Fibroblast of lung (primary cell): ENCODE results near the gene TCERG1L. TPM values are rescaled to one million over a fixed set of nuclear protein-coding genes. Genes with fewer than 3 reads are reported as not detected.

Experiments used
- DNase-seq, 2 donors: peaks; one replicate each; pipeline versions ENCODE4 v3.0.0 to v3.0.0-alpha.2; 2010; ENCODE audit warnings: low read depth in 2 of 2
- H2AFZ ChIP-seq: 2 replicates; pipeline ENCODE4 v1.5.1; 2012; ENCODE audit warnings: low read length, control low read depth, inconsistent platforms
- H3K27ac ChIP-seq: 2 replicates; pipeline ENCODE4 v1.5.1; 2011; ENCODE audit warnings: low read length, control low read depth; ENCODE audit not compliant: insufficient read depth
- H3K27me3 ChIP-seq: 2 replicates; pipeline ENCODE4 v1.5.1; 2011; ENCODE audit warnings: mild to moderate bottlenecking, low read length; ENCODE audit not compliant: control insufficient read depth, insufficient read depth
- H3K36me3 ChIP-seq: 2 replicates; pipeline ENCODE4 v1.5.1; 2011; ENCODE audit warnings: low read length; ENCODE audit not compliant: control insufficient read depth, insufficient read depth
- H3K4me1 ChIP-seq: 2 replicates; pipeline ENCODE4 v1.5.1; 2011; ENCODE audit warnings: low read length; ENCODE audit not compliant: control insufficient read depth, insufficient read depth; ENCODE audit errors: extremely low read depth
- H3K4me2 ChIP-seq: 2 replicates; pipeline ENCODE4 v1.5.1; 2011; ENCODE audit warnings: low read length, control low read depth; ENCODE audit not compliant: insufficient read depth; ENCODE audit errors: extremely low read depth
- H3K4me3 ChIP-seq, 4 experiments: fragments of 200-600 bp in 1 of 4; sonication (generic) in 1 of 4; replicated peaks in 1 of 4; 2 replicates each; pipeline ENCODE4 v1.5.1; 2011 to 2016; ENCODE audit warnings: low read length in 4 of 4, low read depth in 3 of 4, mild to moderate bottlenecking in 3 of 4, control low read depth in 2 of 4, inconsistent platforms in 1 of 4, mixed read lengths in 1 of 4; ENCODE audit not compliant: insufficient read depth in 1 of 4; ENCODE audit errors: control extremely low read depth in 1 of 4
- H3K79me2 ChIP-seq: 2 replicates; pipeline ENCODE4 v1.5.1; 2012; ENCODE audit warnings: mild to moderate bottlenecking, low read length, inconsistent platforms; ENCODE audit not compliant: control insufficient read depth, insufficient read depth
- H3K9ac ChIP-seq: 2 replicates; pipeline ENCODE4 v1.5.1; 2011; ENCODE audit warnings: mild to moderate bottlenecking, low read length, control low read depth; ENCODE audit not compliant: insufficient read depth
- H3K9me3 ChIP-seq: 2 replicates; pipeline ENCODE4 v1.5.1; 2012; ENCODE audit warnings: low read depth, low read length; ENCODE audit not compliant: control insufficient read depth, insufficient read depth
- H4K20me1 ChIP-seq: 2 replicates; pipeline ENCODE4 v1.5.1; 2011; ENCODE audit warnings: low read length; ENCODE audit not compliant: control insufficient read depth, insufficient read depth; ENCODE audit errors: extremely low read depth
- CTCF ChIP-seq, 2 donors: IDR thresholded peaks in 1 of 2; conservative IDR thresholded peaks in 1 of 2; 1 replicate in 1 of 2; 2 replicates in 1 of 2; pipeline ENCODE4 v1.5.1; 2011 to 2012; ENCODE audit warnings: low read length in 2 of 2, control low read depth in 1 of 2, inconsistent platforms in 1 of 2, low read depth in 1 of 2, mild to moderate bottlenecking in 1 of 2
- EZH2 ChIP-seq: IDR thresholded peaks from 2 replicates; pipeline ENCODE4 v1.5.1; 2012; ENCODE audit warnings: low read length, control low read depth, mild to moderate bottlenecking; ENCODE audit errors: missing control alignments
- polyA plus RNA-seq, 2 donors: library from polyadenylated mRNA; depleted of rRNA in 1 of 2; stranded (reverse) in 1 of 2; unstranded in 1 of 2; fragments of >200 nt; gene quantifications; 2 replicates each; pipeline ENCODE4 v1.2.1, GENCODE V29; 2011 to 2012; ENCODE audit warnings: missing spikeins in 1 of 2
- total RNA-seq: library from RNA; depleted of rRNA; stranded (reverse); fragments of >200 nt; gene quantifications from 2 replicates; pipeline ENCODE4 v1.2.1, GENCODE V29; 2014

The TCERG1L gene
- total and polyA plus RNA-seq, 2 donors (not counting 1 experiment from before 2014, with no cell fraction given), result 0.02 TPM; not detected in 1

GRCh38 chr10:131350245-131350644 lies 38.7 kb upstream of the TCERG1L start:
- no peak overlapping the region for H3K9ac ChIP-seq
- no peaks in the 10 kb centered on the region for H3K4me1 ChIP-seq
- no peaks in the 10 kb centered on the region for H3K36me3 ChIP-seq
- H3K27me3 ChIP-seq, result no peaks in the 10 kb centered on the region
- DNase-seq, result no peak
- H4K20me1 ChIP-seq, result no peaks in the 10 kb centered on the region
- TF ChIP-seq EZH2 (no peak), CTCF (conservative IDR thresholded peaks at IDR 0.05 in 1 of 2, IDR thresholded peaks at IDR 0.05 in 1 of 2; ENCODE audit: low read depth in 1 of 2, low read length in 2 of 2) (no peak)
- H3K4me3 ChIP-seq, result no peak overlapping the region
- H3K27ac ChIP-seq, result no peak overlapping the region
- H3K4me2 ChIP-seq, result no peak overlapping the region
- H2AFZ ChIP-seq, result no peak overlapping the region
- no peaks in the 10 kb centered on the region for H3K79me2 ChIP-seq
- H3K9me3 ChIP-seq, result no peaks in the 10 kb centered on the region

DNA sequence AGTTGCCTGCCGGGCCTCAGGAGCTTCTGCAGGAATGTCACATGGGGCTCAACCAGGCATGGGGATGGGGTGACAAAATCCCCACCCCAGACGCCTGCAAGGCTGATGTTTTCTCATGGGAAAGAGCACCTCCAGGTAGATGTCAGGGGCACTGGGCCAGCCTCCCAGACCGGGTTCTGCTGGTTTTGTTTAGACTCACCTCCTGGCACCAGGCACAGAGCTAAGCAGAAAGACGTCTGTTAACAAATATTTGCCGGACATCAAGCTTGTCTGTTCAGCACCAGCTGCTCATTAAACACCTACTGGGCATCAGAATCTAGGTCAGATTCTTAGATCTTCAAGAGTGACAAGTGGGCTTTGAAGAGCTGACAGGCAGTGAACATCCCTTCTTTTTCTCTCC lies 34.9 kb upstream of the TCERG1L start:
- no peak overlapping the region for H2AFZ ChIP-seq
- H3K4me3 ChIP-seq, result no peak overlapping the region
- no peaks in the 10 kb centered on the region for H3K27me3 ChIP-seq
- H3K79me2 ChIP-seq, result no peaks in the 10 kb centered on the region
- no peaks in the 10 kb centered on the region for H3K9me3 ChIP-seq
- no peaks in the 10 kb centered on the region for H4K20me1 ChIP-seq
- no peak for DNase-seq
- H3K9ac ChIP-seq, result no peak overlapping the region
- no peaks in the 10 kb centered on the region for H3K36me3 ChIP-seq
- no peak overlapping the region for H3K27ac ChIP-seq
- H3K4me1 ChIP-seq, result no peaks in the 10 kb centered on the region
- H3K4me2 ChIP-seq, result no peak overlapping the region
- TF ChIP-seq CTCF (conservative IDR thresholded peaks at IDR 0.05 in 1 of 2, IDR thresholded peaks at IDR 0.05 in 1 of 2; ENCODE audit: low read depth in 1 of 2, low read length in 2 of 2), result no peak
- TF ChIP-seq EZH2, result no peak

- Histone ChIP-seq H3K4me1 (no peaks in the 10 kb centered on the region), H3K79me2 (no peaks in the 10 kb centered on the region), H3K4me3 (no peak overlapping the region), H3K27me3 (no peaks in the 10 kb centered on the region), H4K20me1 (no peaks in the 10 kb centered on the region), H3K9ac (no peak overlapping the region), H3K4me2 (no peak overlapping the region), H3K36me3 (no peaks in the 10 kb centered on the region), H3K27ac (no peak overlapping the region), H2AFZ (no peak overlapping the region), H3K9me3 (no peaks in the 10 kb centered on the region)
- TF ChIP-seq CTCF (conservative IDR thresholded peaks at IDR 0.05 in 1 of 2, IDR thresholded peaks at IDR 0.05 in 1 of 2; ENCODE audit: low read depth in 1 of 2, low read length in 2 of 2), result no peak
- TF ChIP-seq EZH2, result no peak
- DNase-seq, result no peak
Measured at GRCh38 chr10:131345691-131346090, 34.2 kb upstream of the TCERG1L start.
